Activated CD8-positive, alpha-beta T cell treated with anti-CD3 and anti-CD28 coated beads for 36 hours (primary cell): Measurements from ENCODE around the gene ALDH16A1. TPM values are rescaled to one million over a fixed set of nuclear protein-coding genes. Genes with fewer than 3 reads are reported as not detected.
A peak's percentile ranks its signal among the peaks of the same experiment; 100 is the strongest.

Experiments used
- ATAC-seq: fragments of 200-7000 bp; cut with Tn5 transposase; one replicate; pipeline ENCODE4 v1.10.0; 2021; ENCODE audit warnings: mild to moderate bottlenecking, moderate library complexity
- CTCF ChIA-PET: fragments of 350-600 bp; sonication (Branson Sonifier 250); formaldehyde crosslinking; loops from one replicate; lab custom pipeline; 2021; ENCODE audit warnings: antibody characterized with exemption; lab: Charles Lee
- POLR2A ChIA-PET: fragments of 350-600 bp; sonication (Branson Sonifier 250); formaldehyde crosslinking; loops from one replicate; lab custom pipeline; 2021; ENCODE audit warnings: antibody characterized with exemption; lab: Charles Lee
- DNase-seq: peaks from one replicate; pipeline ENCODE4 v3.0.0-alpha.2; 2020
- H3K27ac Mint-ChIP-seq: one replicate; pipeline ENCODE4 v1.8.0; 2021; ENCODE audit warnings: mild to moderate bottlenecking, mixed read lengths
- H3K27me3 Mint-ChIP-seq: one replicate; pipeline ENCODE4 v1.8.0; 2021; ENCODE audit warnings: mixed read lengths
- H3K36me3 Mint-ChIP-seq: one replicate; pipeline ENCODE4 v1.8.0; 2021; ENCODE audit warnings: low read depth, mixed read lengths
- H3K4me1 Mint-ChIP-seq: one replicate; pipeline ENCODE4 v1.8.0; 2021; ENCODE audit warnings: low read depth, mixed read lengths
- H3K4me3 Mint-ChIP-seq: one replicate; pipeline ENCODE4 v1.8.0; 2021; ENCODE audit warnings: mild to moderate bottlenecking, moderate library complexity, mixed read lengths
- H3K9me3 Mint-ChIP-seq: one replicate; pipeline ENCODE4 v1.8.0; 2021; ENCODE audit warnings: mixed read lengths
- intact Hi-C: fragments of 100-400 bp; cut with micrococcal nuclease; formaldehyde crosslinking; loops from one replicate; pipeline ENCODE4 v1.10.0; 2022
- total RNA-seq, 2 experiments: library from RNA; stranded (reverse); gene quantifications; one replicate each; pipeline ENCODE4 v1.2.3, GENCODE V29; 2021
- TF ChIP-seq, protein P1 (sequence below): fragments of 200-600 bp; IDR thresholded peaks from one replicate; pipeline ENCODE4 v1.8.0; 2022; ENCODE audit warnings: antibody characterized with exemption, mild to moderate bottlenecking

Gene ALDH16A1
- total RNA-seq, 2 experiments from 2014 or later = 24.6 to 24.8 TPM

DNA sequence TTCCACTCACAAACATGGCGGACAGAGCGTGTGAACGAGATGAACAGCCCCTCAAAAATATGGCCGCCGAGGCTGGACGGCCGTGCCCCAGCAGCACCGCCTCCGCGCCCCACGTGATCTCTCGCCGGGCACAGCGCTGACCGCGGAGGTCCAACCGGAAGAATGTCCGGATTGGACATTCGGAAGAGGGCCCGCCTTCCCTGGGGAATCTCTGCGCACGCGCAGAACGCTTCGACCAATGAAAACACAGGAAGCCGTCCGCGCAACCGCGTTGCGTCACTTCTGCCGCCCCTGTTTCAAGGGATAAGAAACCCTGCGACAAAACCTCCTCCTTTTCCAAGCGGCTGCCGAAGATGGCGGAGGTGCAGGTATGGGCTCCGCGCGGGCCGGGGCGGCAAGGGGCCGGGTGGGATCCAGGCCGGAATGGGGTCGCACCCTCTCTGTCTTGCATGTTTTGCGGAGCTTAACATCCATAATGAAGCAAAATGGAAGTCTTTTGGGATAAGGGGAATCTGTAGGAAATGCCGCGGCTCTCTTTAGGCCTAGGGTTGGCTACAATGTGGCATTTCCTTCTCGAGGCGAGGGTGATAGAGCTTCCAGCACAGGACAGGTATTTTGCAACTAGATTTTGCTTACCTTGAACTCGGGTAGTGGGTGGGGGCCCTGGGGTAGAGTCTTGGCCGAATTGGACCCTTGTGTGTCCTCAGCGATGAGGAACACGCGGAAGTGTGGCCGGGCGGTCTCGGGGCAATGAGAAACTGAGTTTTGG, 34.4 kb downstream of the ALDH16A1 start, which contains the start of gene RPL13A:
Gene RPL13A, plus strand, starts transcription at position 332 of the 769 bp plus-strand sequence. Its CDS starts 22 bp downstream, at position 354.
- Mint-ChIP-seq H3K27me3 (no peaks in the 10 kb centered on the region), H3K9me3 (no peaks in the 10 kb centered on the region), H3K36me3 (peaks cover 71% of the 10 kb centered on the region), H3K27ac (peak within 1 kb of the TSS; percentile 99), H3K4me1 (peaks cover 31% of the 10 kb centered on the region), H3K4me3 (peak within 1 kb of the TSS; percentile 100)
- ChIA-PET CTCF (interaction anchor here (1.4 to 2.6 kb wide), 4 partner anchors 9 to 83 kb away, joined by 3 to 8 read pairs (median 6); partner anchors contain the start of gene RPS11), POLR2A (interaction anchor here (0.6 to 4.6 kb wide), 27 partner anchors 10 to 501 kb away, joined by 3 to 76 read pairs (median 5); partner anchors contain the start of genes CD37, FLT3LG, GFY and NOSIP)
- peak; percentile 93 for ATAC-seq
- intact Hi-C loops = no loop called here
- DNase-seq = peak; percentile 100
- TF ChIP-seq, protein P1, sequence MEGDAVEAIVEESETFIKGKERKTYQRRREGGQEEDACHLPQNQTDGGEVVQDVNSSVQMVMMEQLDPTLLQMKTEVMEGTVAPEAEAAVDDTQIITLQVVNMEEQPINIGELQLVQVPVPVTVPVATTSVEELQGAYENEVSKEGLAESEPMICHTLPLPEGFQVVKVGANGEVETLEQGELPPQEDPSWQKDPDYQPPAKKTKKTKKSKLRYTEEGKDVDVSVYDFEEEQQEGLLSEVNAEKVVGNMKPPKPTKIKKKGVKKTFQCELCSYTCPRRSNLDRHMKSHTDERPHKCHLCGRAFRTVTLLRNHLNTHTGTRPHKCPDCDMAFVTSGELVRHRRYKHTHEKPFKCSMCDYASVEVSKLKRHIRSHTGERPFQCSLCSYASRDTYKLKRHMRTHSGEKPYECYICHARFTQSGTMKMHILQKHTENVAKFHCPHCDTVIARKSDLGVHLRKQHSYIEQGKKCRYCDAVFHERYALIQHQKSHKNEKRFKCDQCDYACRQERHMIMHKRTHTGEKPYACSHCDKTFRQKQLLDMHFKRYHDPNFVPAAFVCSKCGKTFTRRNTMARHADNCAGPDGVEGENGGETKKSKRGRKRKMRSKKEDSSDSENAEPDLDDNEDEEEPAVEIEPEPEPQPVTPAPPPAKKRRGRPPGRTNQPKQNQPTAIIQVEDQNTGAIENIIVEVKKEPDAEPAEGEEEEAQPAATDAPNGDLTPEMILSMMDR = no peak

DNA sequence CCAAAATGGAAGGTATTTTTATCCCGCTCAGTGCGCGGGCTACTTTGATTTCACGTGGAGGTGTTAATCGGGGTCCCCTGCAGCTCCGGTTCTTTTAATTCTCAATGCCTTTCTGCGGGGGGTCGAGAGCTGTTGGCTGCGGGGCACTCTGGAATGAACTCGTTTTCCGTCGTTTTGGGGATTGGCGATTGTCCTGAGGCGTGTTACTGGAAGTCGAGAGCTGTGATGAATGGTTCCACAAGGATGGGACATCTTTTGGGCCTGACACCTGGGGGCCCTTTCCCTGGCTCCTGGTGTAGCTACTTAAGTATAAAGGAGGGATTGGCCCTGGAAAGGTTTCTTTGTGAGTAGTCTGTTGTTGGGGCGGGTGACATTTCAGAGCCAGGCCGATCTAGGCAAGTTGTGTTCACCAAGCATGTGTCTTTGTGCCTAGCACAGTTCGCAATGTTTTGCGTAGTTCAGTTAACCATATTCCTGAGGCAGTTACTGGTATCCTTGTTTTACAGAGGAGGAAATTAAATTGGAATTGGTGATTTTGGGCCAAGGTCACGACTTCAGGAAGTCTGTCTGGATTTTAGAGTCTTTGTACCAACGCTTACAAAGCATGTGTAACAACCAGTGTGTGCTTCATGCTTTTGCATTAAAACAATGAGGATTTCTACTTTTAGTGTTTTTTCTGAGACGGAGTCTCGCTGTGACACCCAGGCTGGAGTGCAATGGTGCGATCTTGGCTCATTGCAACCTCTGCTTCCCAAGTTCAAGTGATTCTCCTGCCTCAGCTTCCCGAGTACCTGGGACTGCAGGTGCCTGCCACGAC, 35.2 kb downstream of the ALDH16A1 start:
- POLR2A ChIA-PET = interaction anchor here (0.6 to 4.6 kb wide), 30 partner anchors 8 to 500 kb away, joined by 3 to 76 read pairs (median 5); partner anchors contain the start of genes CD37, FLT3LG, GFY and NOSIP
- Mint-ChIP-seq H3K4me1 (peaks cover 34% of the 10 kb centered on the region), H3K36me3 (peaks cover 77% of the 10 kb centered on the region), H3K9me3 (no peaks in the 10 kb centered on the region), H3K27ac (peak overlapping the region; percentile 99), H3K27me3 (no peaks in the 10 kb centered on the region), H3K4me3 (peak overlapping the region; percentile 100)
- ATAC-seq = no peak
- TF ChIP-seq, protein P1 = no peak
- CTCF ChIA-PET = interaction anchor here (1.3 to 2.6 kb wide), 5 partner anchors 8 to 82 kb away, joined by 3 to 8 read pairs (median 5); partner anchors contain the start of genes FLT3LG and RPS11
- intact Hi-C loops = no loop called here
- no peak for DNase-seq

- POLR2A ChIA-PET = interaction anchor here (0.6 to 4.6 kb wide), 26 partner anchors 8 to 324 kb away, joined by 3 to 76 read pairs (median 5); partner anchors contain the start of genes CD37, FLT3LG, NOSIP and PIH1D1
- H3K27ac Mint-ChIP-seq = peak overlapping the region; percentile 99
- intact Hi-C loops = no loop called here
- CTCF ChIA-PET = interaction anchor here (1.3 to 2.6 kb wide), 4 partner anchors 13 to 81 kb away, joined by 3 to 8 read pairs (median 6); partner anchors contain the start of gene FLT3LG
- no peak for DNase-seq
- peaks cover 34% of the 10 kb centered on the region for H3K4me1 Mint-ChIP-seq
- TF ChIP-seq, protein P1 = no peak
- ATAC-seq = no peak
- peak overlapping the region; percentile 100 for H3K4me3 Mint-ChIP-seq
- H3K9me3 Mint-ChIP-seq = no peaks in the 10 kb centered on the region
- no peaks in the 10 kb centered on the region for H3K27me3 Mint-ChIP-seq
- H3K36me3 Mint-ChIP-seq = peaks cover 73% of the 10 kb centered on the region
Observed at GRCh38 chr19:49488863-49489537, 36.0 kb downstream of the ALDH16A1 start.

GRCh38 chr19:49489601-49490167, 36.7 kb downstream of the ALDH16A1 start:
- DNase-seq (peak; percentile 61), ATAC-seq (no peak)
- ChIA-PET POLR2A (interaction anchor here (0.6 to 4.6 kb wide), 20 partner anchors 12 to 324 kb away, joined by 3 to 76 read pairs (median 4); partner anchors contain the start of genes CD37, FLT3LG, NOSIP and PIH1D1), CTCF (interaction anchor here (1.3 to 2.6 kb wide), 3 partner anchors 14 to 81 kb away, joined by 3 to 8 read pairs (median 7); partner anchors contain the start of gene FLT3LG)
- H3K4me1 Mint-ChIP-seq = peaks cover 34% of the 10 kb centered on the region
- peak overlapping the region; percentile 100 for H3K4me3 Mint-ChIP-seq
- TF ChIP-seq, protein P1 = no peak
- no peaks in the 10 kb centered on the region for H3K27me3 Mint-ChIP-seq
- no peaks in the 10 kb centered on the region for H3K9me3 Mint-ChIP-seq
- peaks cover 73% of the 10 kb centered on the region for H3K36me3 Mint-ChIP-seq
- intact Hi-C loops = no loop called here
- peak overlapping the region; percentile 99 for H3K27ac Mint-ChIP-seq
